T47D (cell line): ENCODE data around the gene GAS2L1.
"Not testable (repeated sequence)": the region's sequence is repeated elsewhere in the genome, so short reads cannot be mapped to it uniquely, and the experiment has no call there.

Experiments
- DNase-seq, 2 experiments: peaks; one replicate each; pipeline versions ENCODE4 v3.0.0 to v3.0.0-alpha.2; 2011 to 2012; ENCODE audit warnings: low read depth in 1 of 2, low spot score in 1 of 2
- JUND ChIP-seq: IDR thresholded peaks from 2 replicates; pipeline ENCODE4 v1.6.1; 2012; ENCODE audit warnings: low read depth
- in situ Hi-C: cut with HindIII; loops from 2 replicates; pipeline ENCODE4 v1.10.0; 2016; ENCODE audit warnings: low sequenced_read_pairs, low pct_unique_long_range_greater_than_20kb

Gene GAS2L1

GRCh38 chr22:29346659-29347058 is 40.2 kb downstream of the GAS2L1 start:
- DNase-seq: no peak
- in situ Hi-C loops: no loop called here
- TF ChIP-seq JUND: no peak

DNA sequence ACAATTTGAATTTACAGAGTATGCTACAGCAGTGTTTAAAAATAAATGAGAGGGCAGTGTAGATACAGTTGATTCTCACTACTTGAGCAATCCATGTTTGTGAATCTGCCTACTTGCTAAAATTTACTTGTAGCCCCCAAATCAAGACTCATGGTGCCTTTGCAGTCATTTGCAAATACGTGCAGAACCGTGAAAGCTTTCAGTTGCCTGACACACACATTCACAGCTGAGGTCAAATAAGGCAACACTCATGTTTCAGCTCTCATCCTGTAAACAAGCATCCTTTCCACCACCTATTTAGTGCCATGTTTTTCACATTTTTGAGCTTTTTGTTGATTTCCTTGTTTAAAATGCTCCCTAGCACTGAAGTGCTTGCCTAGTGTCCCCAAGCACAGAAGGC is 41.6 kb downstream of the GAS2L1 start:
- no peak for DNase-seq
- TF ChIP-seq JUND: no peak
- in situ Hi-C loops: no loop called here

- in situ Hi-C loops: no loop called here
- DNase-seq: no peak
- TF ChIP-seq JUND: no peak
These were observed 42.5 kb downstream of the GAS2L1 start for GRCh38 chr22:29348956-29349355.

DNA sequence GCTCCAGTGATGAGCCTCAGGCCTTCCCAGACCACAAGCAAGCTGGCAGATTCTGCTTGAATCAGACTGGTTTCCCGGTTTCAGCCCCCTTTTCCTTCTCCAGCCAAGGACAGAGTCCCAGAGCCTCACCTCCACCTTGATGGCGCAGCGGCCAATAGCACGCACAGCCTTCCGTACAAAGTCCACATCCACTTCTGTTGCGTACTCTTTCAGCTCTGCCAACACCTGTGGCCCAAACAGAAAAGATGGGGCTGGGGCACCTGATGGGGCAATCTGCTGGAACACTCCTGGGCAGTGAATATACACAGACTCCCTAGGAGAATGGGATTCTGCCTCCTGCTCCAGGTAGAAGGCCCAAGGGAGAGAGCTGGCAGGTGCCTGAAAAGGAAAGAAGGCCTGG is 44.6 kb downstream of the GAS2L1 start:
- TF ChIP-seq JUND: no peak
- no peak for DNase-seq
- in situ Hi-C loops: no loop called here

- TF ChIP-seq JUND: no peak
- in situ Hi-C loops: no loop called here
- no peak for DNase-seq
These were observed 45.4 kb downstream of the GAS2L1 start for GRCh38 chr22:29351891-29352290.

- DNase-seq: no peak
- TF ChIP-seq JUND: no peak
- in situ Hi-C loops: no loop called here
These were observed 46.3 kb downstream of the GAS2L1 start for GRCh38 chr22:29352778-29353177.

DNA sequence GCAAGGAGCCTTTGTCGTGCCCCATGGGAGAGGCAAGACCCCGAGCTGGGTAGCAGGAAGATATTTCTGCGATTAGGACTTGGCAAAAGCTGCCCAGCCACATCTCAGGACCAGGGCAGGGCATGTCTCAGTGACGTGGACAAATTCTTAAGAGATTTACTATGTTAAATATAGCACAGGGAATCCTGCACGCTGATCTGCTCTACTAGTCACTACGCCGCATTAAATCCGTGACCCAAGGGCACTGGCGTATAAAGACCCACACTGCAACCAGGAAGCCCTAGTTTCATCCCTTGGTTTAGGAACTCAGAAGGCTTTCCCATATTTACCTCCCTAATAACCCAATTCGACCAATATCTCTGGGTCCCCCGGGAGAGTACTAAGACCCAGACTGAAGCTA is 46.8 kb downstream of the GAS2L1 start:
- TF ChIP-seq JUND: no peak
- in situ Hi-C loops: no loop called here
- no peak for DNase-seq

DNA sequence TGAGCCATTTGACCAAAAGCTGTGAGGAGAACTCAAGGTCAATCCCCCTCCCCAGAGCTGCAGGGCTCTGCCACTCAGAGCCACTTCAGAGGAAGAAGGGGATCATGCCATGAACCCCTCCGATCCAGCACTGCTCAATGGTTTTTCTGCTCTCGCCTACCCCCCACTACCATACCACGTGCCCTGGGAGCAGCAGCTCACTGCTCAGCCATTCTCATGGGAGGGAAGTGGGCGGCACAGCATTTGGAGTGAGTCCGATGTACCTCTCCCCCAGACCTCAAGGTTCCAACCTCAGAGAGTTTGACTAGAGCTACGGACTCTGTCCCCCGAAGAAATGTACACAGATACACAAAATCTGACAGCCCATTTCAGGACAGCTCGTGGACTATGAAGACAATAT is 47.4 kb downstream of the GAS2L1 start:
- no peak for DNase-seq
- TF ChIP-seq JUND: no peak
- in situ Hi-C loops: no loop called here

GRCh38 chr22:29357193-29357890 is 50.9 kb downstream of the GAS2L1 start:
- DNase-seq, in situ Hi-C loops: not testable (repeated sequence)

- TF ChIP-seq JUND: no peak
- peak in 1 of 2 experiments; percentile 47 for DNase-seq
- in situ Hi-C loops: no loop called here
These were observed 53.0 kb downstream of the GAS2L1 start for GRCh38 chr22:29359469-29359868.
